HG03432 (cell line): ENCODE data around the gene SPEG.
"Not testable (repeated sequence)": the region's sequence is repeated elsewhere in the genome, so short reads cannot be mapped to it uniquely, and the experiment has no call there.

Source experiments
- ATAC-seq: cut with Tn5 transposase; IDR thresholded peaks from one replicate; pipeline ENCODE4 v1.9.1; 2021; ENCODE audit warnings: mild to moderate bottlenecking, moderate library complexity; ENCODE audit not compliant: unreplicated experiment

The SPEG gene

GRCh38 chr2:219404291-219404910 lies 30.2 kb upstream of the SPEG start:
- ATAC-seq: no peak

GRCh38 chr2:219404954-219405353 lies 29.7 kb upstream of the SPEG start:
- ATAC-seq: no peak

GRCh38 chr2:219405451-219405850 lies 29.2 kb upstream of the SPEG start:
- ATAC-seq: no peak

GRCh38 chr2:219405958-219406860 lies 28.4 kb upstream of the SPEG start:
- no peak for ATAC-seq

- no peak for ATAC-seq
Measured at GRCh38 chr2:219406861-219407230, 27.8 kb upstream of the SPEG start.

- not testable (repeated sequence) for ATAC-seq
Measured at GRCh38 chr2:219407343-219407742, 27.3 kb upstream of the SPEG start.

- no peak for ATAC-seq
Measured at GRCh38 chr2:219408204-219408603, 26.4 kb upstream of the SPEG start.

GRCh38 chr2:219408631-219409030 lies 26.0 kb upstream of the SPEG start:
- ATAC-seq: no peak

- no peak for ATAC-seq
Measured at GRCh38 chr2:219409619-219410018, 25.0 kb upstream of the SPEG start.

GRCh38 chr2:219410390-219410789 lies 24.3 kb upstream of the SPEG start:
- ATAC-seq: no peak

GRCh38 chr2:219414857-219415256 lies 19.8 kb upstream of the SPEG start:
- ATAC-seq: no peak

GRCh38 chr2:219415580-219416234 lies 18.9 kb upstream of the SPEG start:
- no peak for ATAC-seq

- ATAC-seq: no peak
Measured at GRCh38 chr2:219416235-219416602, 18.4 kb upstream of the SPEG start.

- no peak for ATAC-seq
Measured at GRCh38 chr2:219416938-219417337, 17.7 kb upstream of the SPEG start.

GRCh38 chr2:219417374-219417773 lies 17.3 kb upstream of the SPEG start:
- ATAC-seq: no peak

- ATAC-seq: no peak
Measured at GRCh38 chr2:219418155-219419011, 16.3 kb upstream of the SPEG start, which contains the start of gene DES. Gene DES (plus strand): TSS chr2:219418377. CDS start chr2:219418463, 86 bp downstream.

- ATAC-seq: no peak
Measured at GRCh38 chr2:219419012-219419324, 15.7 kb upstream of the SPEG start.

- ATAC-seq: no peak
Measured at GRCh38 chr2:219419331-219420197, 15.1 kb upstream of the SPEG start.

- ATAC-seq: no peak
Measured at GRCh38 chr2:219420687-219421086, 14.0 kb upstream of the SPEG start.

GRCh38 chr2:219421323-219421722 lies 13.3 kb upstream of the SPEG start:
- ATAC-seq: no peak
